Right ventricle myocardium inferior (tissue), 1 donor: ENCODE results near the gene PPM1F. TPM values are rescaled to one million over a fixed set of nuclear protein-coding genes. Genes with fewer than 3 reads are reported as not detected.

Source experiments
- ATAC-seq: fragments of 200-7000 bp; cut with Tn5 transposase; one replicate; pipeline ENCODE4 v1.9.1; 2020; ENCODE audit warnings: mild to moderate bottlenecking, moderate library complexity
- DNase-seq: peaks from one replicate; pipeline ENCODE4 v3.0.0; 2021; ENCODE audit errors: missing footprints
- intact Hi-C: fragments of 100-400 bp; cut with DNase I; formaldehyde crosslinking; loops from one replicate; pipeline ENCODE4 v1.11.0; 2022
- total RNA-seq: library from RNA; stranded (reverse); fragmentation: NEBNext Ultra II Directional; extraction: Animal tissue kit (Norgen Biotek cat#: 25700); gene quantifications from one replicate; pipeline ENCODE4 v1.2.1, GENCODE V29; 2021
- donor health status: DM: no; HTN: yes; CAD: no; lungs with severe emphysema.

PPM1F gene
- total RNA-seq, 1 donor from 2014 or later = 18.9 TPM

DNA sequence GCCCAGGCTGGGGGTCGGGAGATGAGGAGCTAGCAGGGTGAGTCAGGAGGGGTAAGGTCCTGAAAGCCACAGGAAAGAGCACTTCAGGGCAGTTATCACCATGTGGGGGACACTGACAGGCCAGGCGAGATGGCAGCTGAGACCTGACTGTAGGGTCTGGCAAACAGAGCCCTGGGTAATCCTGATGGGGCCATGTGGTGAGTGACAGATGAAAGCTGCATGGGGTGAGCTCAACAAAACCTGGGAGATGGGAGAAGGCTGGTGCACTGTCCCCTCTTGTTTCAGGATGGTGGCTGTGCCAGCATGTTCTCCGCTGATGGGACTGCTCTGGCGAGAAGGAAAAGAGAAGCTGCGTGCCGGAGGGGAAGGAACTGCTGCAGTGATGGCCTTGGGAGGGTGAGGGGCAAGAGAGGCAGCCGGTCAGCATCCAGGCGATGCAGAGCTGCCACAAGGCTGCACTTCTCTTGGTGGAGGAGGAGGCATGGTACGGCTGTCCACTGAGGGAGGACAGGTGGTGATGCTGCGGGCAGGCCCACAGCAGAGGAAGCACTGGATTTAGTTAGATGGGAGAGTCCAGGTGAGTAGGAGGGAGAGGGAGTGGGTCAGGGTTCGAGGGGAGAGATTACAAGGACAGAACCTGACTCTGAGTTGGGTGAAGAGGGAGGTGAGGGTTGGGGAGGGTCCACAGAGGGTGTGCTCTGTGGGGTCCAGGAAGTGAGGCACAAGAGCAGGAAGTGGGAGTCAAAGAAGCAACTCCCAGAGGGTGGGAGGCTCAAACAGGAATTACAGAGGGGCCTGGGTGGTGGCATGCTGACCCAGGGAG lies 26.1 kb upstream of the PPM1F start:
- ATAC-seq (no peak), DNase-seq (no peak)
- intact Hi-C loops = no loop called here

DNA sequence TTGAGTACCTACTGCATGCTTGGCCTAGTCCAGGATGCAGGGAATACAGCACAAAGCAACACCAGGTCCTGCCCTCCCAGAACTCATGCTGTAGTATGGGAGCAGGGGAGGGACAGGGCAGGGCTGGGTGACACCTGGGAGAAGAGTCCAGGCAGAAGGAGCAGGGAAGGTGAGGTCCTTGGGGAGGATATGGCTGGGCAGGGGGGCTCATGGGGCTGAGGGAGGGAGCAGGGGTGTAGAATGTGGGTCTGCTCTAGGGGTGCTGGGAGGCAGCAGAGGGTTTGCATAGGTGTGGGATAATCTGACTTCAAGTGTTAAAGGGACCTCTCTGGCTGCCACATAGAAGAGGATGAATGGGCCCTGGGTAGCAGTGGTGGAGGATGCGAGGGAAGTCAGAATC lies 25.2 kb upstream of the PPM1F start:
- no peak for DNase-seq
- no peak for ATAC-seq
- intact Hi-C loops = no loop called here

DNA sequence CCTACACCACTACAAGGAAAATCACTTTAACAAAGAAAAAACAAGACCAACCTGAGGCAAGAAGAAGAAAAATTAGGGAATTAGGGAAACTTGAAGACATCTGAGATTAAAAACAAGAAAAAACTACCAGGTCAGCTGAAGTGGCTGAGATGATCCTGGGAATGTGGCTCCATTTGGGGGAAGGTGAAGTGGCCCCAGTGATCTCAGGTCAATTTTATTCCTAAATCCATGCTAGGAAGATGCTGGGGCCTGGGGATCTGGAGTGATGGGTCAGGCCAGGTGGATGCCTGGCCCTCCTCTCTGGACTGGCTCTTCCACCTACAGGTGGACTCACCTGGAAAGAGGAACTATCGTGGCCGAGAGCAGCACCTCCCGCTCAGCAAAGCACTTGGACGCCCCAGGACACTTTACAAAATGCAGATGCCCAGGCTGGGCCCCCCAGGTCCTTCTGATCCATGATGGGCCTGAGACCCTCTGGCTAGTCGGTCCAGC lies 23.3 kb upstream of the PPM1F start:
- ATAC-seq (no peak), DNase-seq (no peak)
- intact Hi-C loops = no loop called here

GRCh38 chr22:21975273-21975672 lies 22.6 kb upstream of the PPM1F start:
- ATAC-seq (no peak), DNase-seq (no peak)
- intact Hi-C loops = no loop called here

DNA sequence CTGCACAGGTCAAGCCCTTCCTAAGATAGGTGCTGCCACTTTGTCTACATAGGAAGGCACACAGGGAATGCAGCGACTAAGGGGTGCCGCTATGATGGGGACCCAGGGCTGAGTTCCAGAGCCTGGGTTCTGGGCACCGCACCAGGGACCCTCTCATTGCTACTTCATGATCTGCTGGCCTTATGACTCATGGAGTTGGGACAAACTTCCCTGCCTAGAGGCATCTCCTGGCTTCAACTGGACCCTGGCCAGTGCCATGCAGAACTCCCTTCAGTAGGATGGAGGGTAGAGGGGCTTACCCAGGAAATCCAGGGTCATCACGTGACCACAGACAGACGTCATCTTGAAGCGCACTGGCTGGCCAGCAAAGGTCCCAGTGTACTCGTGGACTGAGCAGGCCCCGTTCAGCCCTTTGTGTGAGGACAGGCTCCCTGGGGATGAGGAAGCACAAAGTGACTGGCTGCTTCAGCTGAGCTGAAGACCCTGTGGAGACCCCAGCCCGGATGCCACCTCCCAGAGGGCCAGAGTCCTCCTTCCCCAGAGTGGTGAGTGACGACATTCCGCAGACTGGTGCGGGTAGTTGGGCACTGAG lies 21.5 kb upstream of the PPM1F start:
- no peak for DNase-seq
- intact Hi-C loops = no loop called here
- ATAC-seq = no peak

GRCh38 chr22:21972806-21973205 lies 20.2 kb upstream of the PPM1F start:
- no peak for DNase-seq
- ATAC-seq = no peak
- intact Hi-C loops = no loop called here

- intact Hi-C loops = no loop called here
- DNase-seq (no peak), ATAC-seq (no peak)
Observed at GRCh38 chr22:21972293-21972779, 19.7 kb upstream of the PPM1F start.

GRCh38 chr22:21971858-21972275 lies 19.2 kb upstream of the PPM1F start:
- ATAC-seq (no peak), DNase-seq (no peak)
- intact Hi-C loops = no loop called here

- intact Hi-C loops = no loop called here
- no peak for DNase-seq
- no peak for ATAC-seq
Observed at GRCh38 chr22:21970800-21971617, 18.4 kb upstream of the PPM1F start.

GRCh38 chr22:21970037-21970799 lies 17.6 kb upstream of the PPM1F start:
- intact Hi-C loops = no loop called here
- ATAC-seq (no peak), DNase-seq (no peak)

- DNase-seq = no peak
- ATAC-seq = no peak
- intact Hi-C loops = no loop called here
Observed at GRCh38 chr22:21968452-21969129, 15.9 kb upstream of the PPM1F start.

DNA sequence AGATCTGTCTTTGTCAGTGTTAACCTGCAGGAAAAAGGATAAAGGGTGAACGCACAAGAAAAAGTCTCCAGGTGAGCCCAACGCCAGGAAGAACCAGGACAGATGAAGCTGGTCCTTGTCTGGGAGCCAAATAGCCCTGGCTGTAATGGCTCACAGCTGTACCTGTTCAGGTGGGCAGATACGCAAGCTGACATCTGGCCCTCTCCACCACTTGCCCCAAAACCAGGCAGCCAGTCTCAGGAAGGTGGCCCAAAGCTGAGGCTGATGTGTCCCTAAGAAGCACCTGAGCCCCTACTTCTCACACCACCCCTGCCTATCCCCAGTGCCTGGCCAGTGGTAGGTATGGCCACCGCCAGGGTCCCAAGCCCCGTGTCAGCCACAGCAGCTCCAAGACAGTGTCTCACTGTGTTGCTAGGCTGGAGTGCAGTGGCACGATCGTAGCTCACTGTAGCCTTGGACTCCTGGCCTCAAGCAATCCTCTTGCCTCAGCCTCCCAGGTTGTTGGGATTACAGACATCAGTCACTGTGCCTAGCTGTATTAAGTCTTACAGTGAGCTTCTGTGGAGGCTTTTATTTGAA lies 15.1 kb upstream of the PPM1F start:
- intact Hi-C loops = no loop called here
- ATAC-seq (no peak), DNase-seq (no peak)

GRCh38 chr22:21966643-21967516 lies 14.2 kb upstream of the PPM1F start:
- DNase-seq = no peak
- intact Hi-C loops = no loop called here
- ATAC-seq = no peak

- intact Hi-C loops = no loop called here
- no peak for DNase-seq
Observed at GRCh38 chr22:21965762-21966288, 13.2 kb upstream of the PPM1F start.

GRCh38 chr22:21964918-21965484 lies 12.4 kb upstream of the PPM1F start:
- ATAC-seq (no peak), DNase-seq (no peak)
- intact Hi-C loops = no loop called here

More at GRCh38 chr22:21965762-21966288, 13.2 kb upstream of the PPM1F start:
- ATAC-seq = no peak

GRCh38 chr22:21964234-21964633 lies 11.6 kb upstream of the PPM1F start:
- intact Hi-C loops = no loop called here
- no peak for DNase-seq
- no peak for ATAC-seq
